HG03103 (cell line): ENCODE measurements around the gene DEFB119.
"Not testable (repeated sequence)": the region's sequence is repeated elsewhere in the genome, so short reads cannot be mapped to it uniquely, and the experiment has no call there.

ENCODE experiments used
- ATAC-seq: cut with Tn5 transposase; IDR thresholded peaks from one replicate; pipeline ENCODE4 v1.9.1; 2021; ENCODE audit warnings: low read depth; ENCODE audit not compliant: unreplicated experiment

Gene DEFB119, protein sequence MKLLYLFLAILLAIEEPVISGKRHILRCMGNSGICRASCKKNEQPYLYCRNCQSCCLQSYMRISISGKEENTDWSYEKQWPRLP

DNA sequence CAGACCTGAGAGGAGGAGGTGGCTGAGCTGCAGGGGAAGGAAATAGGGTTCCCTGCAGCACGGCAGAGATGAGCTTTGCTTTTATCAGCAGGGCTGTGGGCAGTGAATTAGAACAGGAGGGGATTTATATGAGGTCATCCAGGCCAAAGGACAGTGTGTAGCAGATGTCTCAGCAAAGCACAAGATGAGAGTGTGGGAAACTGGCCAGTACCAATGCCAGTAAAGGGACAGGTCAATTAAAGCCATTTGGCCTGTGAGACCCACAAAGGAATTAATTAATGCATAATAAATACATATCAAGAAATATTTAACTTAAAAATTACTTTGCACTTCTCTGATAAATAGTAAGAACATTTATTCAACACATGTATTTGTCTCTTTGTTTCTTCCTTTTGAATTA is at the start of gene DEFB119:
Gene DEFB119 (minus strand): TSS at position 101 of the 400 bp plus-strand sequence. CDS start 107 bp downstream, outside the sequence.
- ATAC-seq = no peak

DNA sequence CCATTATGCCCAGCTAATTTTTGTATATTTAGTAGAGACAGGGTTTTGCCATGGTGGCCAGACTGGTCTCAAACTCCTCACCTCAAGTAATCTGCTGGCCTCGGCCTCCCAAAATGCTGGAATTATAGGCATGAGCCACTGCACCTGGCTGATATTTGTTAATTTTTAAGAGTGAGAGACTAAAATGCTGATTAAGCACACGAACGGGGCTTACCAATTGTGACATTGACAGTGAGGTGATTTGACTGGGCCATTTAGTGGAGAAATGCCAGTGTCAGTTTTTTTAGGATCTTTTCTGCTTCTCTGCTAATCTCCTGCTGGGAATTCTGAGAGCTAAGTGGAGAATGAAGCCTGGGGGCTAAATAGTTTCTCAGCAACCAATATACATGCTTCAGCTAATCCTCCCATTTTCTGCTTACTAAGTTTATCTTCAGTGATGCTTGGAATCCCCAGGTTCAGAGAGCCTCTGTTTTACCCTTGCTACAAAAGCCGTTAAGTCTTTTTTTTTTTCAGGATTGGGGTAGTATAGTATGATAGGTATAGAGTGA is 40.3 kb upstream of the DEFB119 start:
- ATAC-seq = no peak

- not testable (repeated sequence) for ATAC-seq
Observed at GRCh38 chr20:31427576-31427975, 37.2 kb upstream of the DEFB119 start.

DNA sequence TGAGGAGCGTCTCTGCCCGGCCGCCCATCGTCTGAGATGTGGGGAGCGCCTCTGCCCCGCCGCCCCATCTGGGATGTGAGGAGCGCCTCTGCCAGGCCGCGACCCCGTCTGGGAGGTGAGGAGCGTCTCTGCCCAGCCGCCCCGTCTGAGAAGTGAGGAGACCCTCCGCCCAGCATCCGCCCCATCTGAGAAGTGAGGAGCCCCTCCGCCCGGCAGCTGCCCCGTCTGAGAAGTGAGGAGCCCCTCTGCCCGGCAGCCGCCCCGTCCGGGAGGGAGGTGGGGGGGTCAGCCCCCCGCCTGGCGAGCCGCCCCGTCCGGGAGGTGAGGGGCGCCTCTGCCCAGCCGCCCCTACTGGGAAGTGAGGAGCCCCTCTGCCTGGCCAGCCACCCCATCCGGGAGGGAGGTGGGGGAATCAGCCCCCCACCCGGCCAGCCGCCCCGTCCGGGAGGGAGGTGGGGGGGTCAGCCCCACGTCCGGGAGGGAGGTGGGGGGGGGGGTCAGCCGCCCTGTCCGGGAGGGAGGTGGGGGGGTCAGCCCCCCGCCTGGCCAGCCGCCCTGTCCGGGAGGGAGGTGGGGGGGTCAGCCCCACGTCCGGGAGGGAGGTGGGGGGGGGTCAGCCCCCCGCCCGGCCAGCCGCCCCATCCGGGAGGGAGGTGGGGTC is 36.6 kb upstream of the DEFB119 start:
- ATAC-seq = not testable (repeated sequence)

GRCh38 chr20:31425797-31426196 is 35.4 kb upstream of the DEFB119 start:
- no peak for ATAC-seq

GRCh38 chr20:31418307-31418706 is 27.9 kb upstream of the DEFB119 start:
- no peak for ATAC-seq

- no peak for ATAC-seq
Observed at GRCh38 chr20:31415653-31416052, 25.3 kb upstream of the DEFB119 start.

GRCh38 chr20:31414381-31414780 is 24.0 kb upstream of the DEFB119 start:
- ATAC-seq = no peak

GRCh38 chr20:31410011-31410410 is 19.6 kb upstream of the DEFB119 start:
- no peak for ATAC-seq

DNA sequence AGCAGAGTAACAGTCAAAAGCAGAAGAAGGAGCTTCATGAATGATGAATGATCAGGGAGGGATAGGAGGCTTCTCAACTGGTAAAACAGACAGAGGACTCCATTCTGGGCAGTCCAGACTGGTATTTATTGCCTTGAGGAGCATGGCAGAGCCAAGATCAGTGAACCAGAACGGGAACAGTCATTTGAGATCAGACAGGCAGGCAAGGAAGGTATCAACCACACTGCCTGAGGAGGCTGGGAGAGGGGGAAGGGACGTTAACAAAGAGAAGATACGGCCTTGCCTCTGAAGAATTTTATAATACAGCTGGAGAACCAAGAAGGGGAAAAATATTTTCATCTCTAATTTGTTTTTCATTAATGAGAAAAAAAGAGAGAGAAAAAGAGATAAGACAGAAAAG is 15.7 kb upstream of the DEFB119 start, which contains the start of gene DEFB121:
Gene DEFB121 (minus strand): TSS at position 101 of the 400 bp plus-strand sequence. CDS start 63 bp downstream, at position 38.
- no peak for ATAC-seq

GRCh38 chr20:31403886-31404285 is 13.5 kb upstream of the DEFB119 start:
- ATAC-seq = no peak

- ATAC-seq = no peak
Observed at GRCh38 chr20:31394900-31395299, 4.5 kb upstream of the DEFB119 start.

GRCh38 chr20:31392836-31393235 is 2.4 kb upstream of the DEFB119 start:
- no peak for ATAC-seq

DNA sequence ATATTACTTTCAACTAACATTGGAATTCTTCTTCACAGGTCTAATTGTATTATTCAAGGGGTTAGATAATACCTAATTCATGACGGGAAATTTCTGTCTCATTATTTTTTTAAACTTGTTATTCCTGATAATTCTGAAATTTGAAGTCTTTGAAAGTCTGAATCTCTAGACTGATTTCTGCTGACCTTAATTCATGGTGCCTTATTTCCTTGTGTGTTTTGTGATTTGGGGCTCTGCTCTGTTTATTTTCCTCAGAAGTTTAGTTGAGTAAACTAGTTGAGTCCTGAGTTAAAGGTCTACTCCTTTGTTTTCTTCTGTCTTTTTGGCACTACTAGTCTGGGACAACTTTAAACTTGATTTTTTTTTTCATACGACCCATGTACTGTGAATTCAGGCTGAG is 16.0 kb downstream of the DEFB119 start:
- ATAC-seq = no peak

GRCh38 chr20:31368301-31368700 is 22.1 kb downstream of the DEFB119 start, which contains the start of gene DEFB118:
Gene DEFB118 (plus strand): TSS chr20:31368601. CDS start chr20:31368651, 50 bp downstream.
- ATAC-seq = no peak

DNA sequence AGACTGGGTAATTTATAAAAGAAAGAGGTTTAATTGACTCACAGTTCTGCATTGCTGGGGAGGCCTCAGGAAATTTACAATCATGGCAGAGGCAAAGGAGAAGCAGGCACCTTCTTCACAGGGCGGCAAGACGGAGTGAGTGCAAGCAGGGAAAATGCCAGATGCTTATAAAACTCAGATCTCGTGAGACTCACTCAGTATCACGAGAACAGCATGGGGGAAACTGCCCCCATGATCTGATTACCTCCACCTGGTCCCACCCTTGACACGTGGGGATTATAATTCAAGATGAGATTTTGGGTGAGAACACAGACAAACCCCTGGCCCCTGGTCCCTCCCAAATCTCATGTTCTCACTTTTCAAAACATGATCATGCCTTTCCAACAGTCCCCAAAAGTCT is 26.1 kb downstream of the DEFB119 start:
- ATAC-seq = not testable (repeated sequence)

- ATAC-seq = no peak
Observed at GRCh38 chr20:31363295-31363694, 27.1 kb downstream of the DEFB119 start.

DNA sequence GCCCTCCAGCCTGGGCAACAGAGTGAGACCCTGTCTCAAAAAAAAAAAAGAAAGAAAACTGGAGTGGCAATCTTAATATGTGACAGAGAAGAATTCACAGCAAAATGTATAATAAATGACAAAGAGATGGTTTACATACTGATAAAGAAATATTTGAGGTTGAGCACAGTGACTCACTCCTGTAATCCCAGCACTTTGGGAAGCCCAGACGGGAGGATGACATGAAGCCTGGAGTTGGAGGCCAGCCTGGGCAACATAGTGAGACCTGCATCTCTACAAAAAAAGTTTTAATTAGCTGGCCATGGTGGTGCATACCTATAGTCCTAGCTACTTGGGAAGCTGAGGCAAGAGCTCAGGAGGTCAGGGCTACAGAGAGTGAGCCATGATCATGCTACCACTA is 34.4 kb downstream of the DEFB119 start:
- ATAC-seq = no peak

DNA sequence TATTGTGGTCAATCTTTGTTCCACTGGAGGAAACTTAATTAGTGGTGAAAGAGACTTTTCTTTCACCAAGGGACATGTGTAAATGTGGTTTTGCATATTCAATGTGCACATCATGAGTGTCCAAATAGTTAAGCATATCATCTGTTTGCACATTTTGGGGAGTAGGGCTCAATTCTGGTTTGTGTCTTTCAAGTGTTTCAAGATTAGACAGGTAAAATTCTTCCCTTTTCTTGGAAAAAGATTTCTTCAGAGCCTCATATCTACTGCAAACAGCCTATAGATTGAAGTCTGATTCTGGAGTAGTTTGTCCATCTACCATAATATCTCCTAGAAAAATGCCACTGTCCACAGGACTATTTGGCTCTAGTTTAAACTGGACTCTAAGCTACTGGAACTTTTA is 48.9 kb downstream of the DEFB119 start:
- ATAC-seq = no peak

- ATAC-seq = no peak
Observed at GRCh38 chr20:31330893-31331292, 59.5 kb downstream of the DEFB119 start.
